ENCODE measurements around the gene SMARCA2. TPM values are rescaled to one million over a fixed set of nuclear protein-coding genes. Genes with fewer than 3 reads are reported as not detected.
A peak's percentile ranks its signal among the peaks of the same experiment; 100 is the strongest.

Gene SMARCA2
- total RNA-seq, 1 experiment from 2014 or later: 27.9 TPM

GRCh38 chr9:2130941-2131340 lies 115.8 kb downstream of the SMARCA2 start:
- no peaks in the 10 kb centered on the region for H3K4me1 ChIP-seq (ENCODE audit: insufficient read depth, low read length)
- intact Hi-C loops (cut with micrococcal nuclease): loop anchor here (5.0 to 10.0 kb wide), 2 partner anchors 334 to 706 kb away; no protein-coding TSS in a partner anchor
- no peaks in the 10 kb centered on the region for H3K36me3 ChIP-seq (ENCODE audit: low read depth, low read length)
- TF ChIP-seq EZH2phosphoT487 (IDR thresholded peaks at IDR 0.05; ENCODE audit: borderline replicate concordance, low read length) (no peak), EZH2 (IDR thresholded peaks at IDR 0.05; ENCODE audit: low read length, unreplicated experiment) (no peak)
- TF ChIP-seq, protein P1, sequence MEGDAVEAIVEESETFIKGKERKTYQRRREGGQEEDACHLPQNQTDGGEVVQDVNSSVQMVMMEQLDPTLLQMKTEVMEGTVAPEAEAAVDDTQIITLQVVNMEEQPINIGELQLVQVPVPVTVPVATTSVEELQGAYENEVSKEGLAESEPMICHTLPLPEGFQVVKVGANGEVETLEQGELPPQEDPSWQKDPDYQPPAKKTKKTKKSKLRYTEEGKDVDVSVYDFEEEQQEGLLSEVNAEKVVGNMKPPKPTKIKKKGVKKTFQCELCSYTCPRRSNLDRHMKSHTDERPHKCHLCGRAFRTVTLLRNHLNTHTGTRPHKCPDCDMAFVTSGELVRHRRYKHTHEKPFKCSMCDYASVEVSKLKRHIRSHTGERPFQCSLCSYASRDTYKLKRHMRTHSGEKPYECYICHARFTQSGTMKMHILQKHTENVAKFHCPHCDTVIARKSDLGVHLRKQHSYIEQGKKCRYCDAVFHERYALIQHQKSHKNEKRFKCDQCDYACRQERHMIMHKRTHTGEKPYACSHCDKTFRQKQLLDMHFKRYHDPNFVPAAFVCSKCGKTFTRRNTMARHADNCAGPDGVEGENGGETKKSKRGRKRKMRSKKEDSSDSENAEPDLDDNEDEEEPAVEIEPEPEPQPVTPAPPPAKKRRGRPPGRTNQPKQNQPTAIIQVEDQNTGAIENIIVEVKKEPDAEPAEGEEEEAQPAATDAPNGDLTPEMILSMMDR (conservative IDR thresholded peaks at IDR 0.05; ENCODE audit: low read depth, low read length): no peak
- H3K9me3 ChIP-seq (ENCODE audit: low read length): no peaks in the 10 kb centered on the region
- H3K9me2 ChIP-seq (replicated peaks; ENCODE audit: low read length): no peaks in the 10 kb centered on the region
- H3K27me3 ChIP-seq (ENCODE audit: low read length): no peaks in the 10 kb centered on the region
- H3K27ac ChIP-seq (ENCODE audit: low read length): no peak overlapping the region
- no peak overlapping the region for H3K4me3 ChIP-seq (ENCODE audit: low read length)
- no peak for ATAC-seq
- no peak overlapping the region for H2AFZ ChIP-seq (ENCODE audit: low read length)
- H3K4me2 ChIP-seq (ENCODE audit: low read length): no peak overlapping the region
- ChIA-PET POLR2A (ENCODE audit: unreplicated experiment) (no interaction called here), CTCF (no interaction called here)
- no peaks in the 10 kb centered on the region for H3F3A ChIP-seq (ENCODE audit: low read length, unreplicated experiment)
- no peak overlapping the region for H3K9ac ChIP-seq (ENCODE audit: low read length)
- no peaks in the 10 kb centered on the region for H3K79me2 ChIP-seq (ENCODE audit: low read length)
- DNase-seq: no peak
- no TSS peak for BruUV-seq (replicated peaks)
- no peaks in the 10 kb centered on the region for H4K20me1 ChIP-seq (ENCODE audit: low read length)

- no peak overlapping the region for H3K9ac ChIP-seq (ENCODE audit: low read length)
- no peaks in the 10 kb centered on the region for H3K9me2 ChIP-seq (replicated peaks; ENCODE audit: low read length)
- ATAC-seq (0 out of 2 replicates have a peak, but pooled peaks have one; percentile 15), DNase-seq (peak; percentile 51)
- BruUV-seq (replicated peaks): no TSS peak
- H3K9me3 ChIP-seq (ENCODE audit: low read length): no peaks in the 10 kb centered on the region
- no peaks in the 10 kb centered on the region for H3K27me3 ChIP-seq (ENCODE audit: low read length)
- TF ChIP-seq, protein P1 (conservative IDR thresholded peaks at IDR 0.05; ENCODE audit: low read depth, low read length): peak; percentile 66
- TF ChIP-seq EZH2 (IDR thresholded peaks at IDR 0.05; ENCODE audit: low read length, unreplicated experiment): no peak
- no peak for TF ChIP-seq EZH2phosphoT487 (IDR thresholded peaks at IDR 0.05; ENCODE audit: borderline replicate concordance, low read length)
- H3K4me2 ChIP-seq (ENCODE audit: low read length): no peak overlapping the region
- POLR2A ChIA-PET (ENCODE audit: unreplicated experiment): no interaction called here
- CTCF ChIA-PET: interaction anchor here (0.6 kb wide), 1 partner anchor 624 kb away, joined by 3 read pairs; no protein-coding TSS in a partner anchor
- no peaks in the 10 kb centered on the region for H3K79me2 ChIP-seq (ENCODE audit: low read length)
- H3K36me3 ChIP-seq (ENCODE audit: low read depth, low read length): no peaks in the 10 kb centered on the region
- H3K4me1 ChIP-seq (ENCODE audit: insufficient read depth, low read length): no peaks in the 10 kb centered on the region
- H3F3A ChIP-seq (ENCODE audit: low read length, unreplicated experiment): no peaks in the 10 kb centered on the region
- intact Hi-C loops (cut with micrococcal nuclease): loop anchor here (1.0 to 10.0 kb wide), 3 partner anchors 49 to 705 kb away; no protein-coding TSS in a partner anchor
- H4K20me1 ChIP-seq (ENCODE audit: low read length): no peaks in the 10 kb centered on the region
- H3K4me3 ChIP-seq (ENCODE audit: low read length): no peak overlapping the region
- H2AFZ ChIP-seq (ENCODE audit: low read length): no peak overlapping the region
- no peak overlapping the region for H3K27ac ChIP-seq (ENCODE audit: low read length)
These were observed 117.4 kb downstream of the SMARCA2 start for GRCh38 chr9:2132484-2133082.

- POLR2A ChIA-PET (ENCODE audit: unreplicated experiment): no interaction called here
These were observed 119.2 kb downstream of the SMARCA2 start for GRCh38 chr9:2134391-2134790.

More at GRCh38 chr9:2134391-2134790, 119.2 kb downstream of the SMARCA2 start:
- Histone ChIP-seq H3K4me3 (ENCODE audit: low read length) (no peak overlapping the region), H3K27me3 (ENCODE audit: low read length) (no peaks in the 10 kb centered on the region), H3K9me2 (replicated peaks; ENCODE audit: low read length) (no peaks in the 10 kb centered on the region), H3K4me2 (ENCODE audit: low read length) (no peak overlapping the region), H3K9me3 (ENCODE audit: low read length) (no peaks in the 10 kb centered on the region), H3K79me2 (ENCODE audit: low read length) (no peaks in the 10 kb centered on the region), H4K20me1 (ENCODE audit: low read length) (no peaks in the 10 kb centered on the region), H3F3A (ENCODE audit: low read length, unreplicated experiment) (no peaks in the 10 kb centered on the region), H3K27ac (ENCODE audit: low read length) (no peak overlapping the region), H2AFZ (ENCODE audit: low read length) (no peak overlapping the region), H3K36me3 (ENCODE audit: low read depth, low read length) (no peaks in the 10 kb centered on the region), H3K9ac (ENCODE audit: low read length) (no peak overlapping the region), H3K4me1 (ENCODE audit: insufficient read depth, low read length) (no peaks in the 10 kb centered on the region)
- ATAC-seq: no peak
- intact Hi-C loops (cut with micrococcal nuclease): loop anchor here (5.0 to 10.0 kb wide), 2 partner anchors 330 to 703 kb away; no protein-coding TSS in a partner anchor
- no TSS peak for BruUV-seq (replicated peaks)
- TF ChIP-seq, protein P1 (conservative IDR thresholded peaks at IDR 0.05; ENCODE audit: low read depth, low read length): no peak
- TF ChIP-seq EZH2phosphoT487 (IDR thresholded peaks at IDR 0.05; ENCODE audit: borderline replicate concordance, low read length) (no peak), EZH2 (IDR thresholded peaks at IDR 0.05; ENCODE audit: low read length, unreplicated experiment) (no peak)
- CTCF ChIA-PET: no interaction called here
- no peak for DNase-seq

All from PC-3 (cell line).